Erythroblast (primary cell): Measurements from ENCODE around the gene VGLL1.
A peak's percentile ranks its signal among the peaks of the same experiment; 100 is the strongest.

Experiments used
- DNase-seq, 2 experiments: peaks; one replicate each; lab custom pipeline; 2025; lab: John Stamatoyannopoulos, UW
- GATA1 ChIP-seq: IDR thresholded peaks from 2 replicates; pipeline ENCODE4 v1.6.1; 2011; ENCODE audit warnings: low read depth, mild to moderate bottlenecking, control low read depth, low read length, moderate library complexity
- POLR2A ChIP-seq: IDR thresholded peaks from 2 replicates; pipeline ENCODE4 v1.6.1; 2011; ENCODE audit warnings: mild to moderate bottlenecking, low read length

The VGLL1 gene

GRCh38 chrX:136531951-136532350 is at the start of gene VGLL1:
TSS of gene VGLL1 (plus strand) at chrX:136532215. CDS start at chrX:136536021, 3,806 bp downstream.
- DNase-seq: no peak
- TF ChIP-seq GATA1 (no peak), POLR2A (no peak)

- no peak for DNase-seq
- no peak for TF ChIP-seq POLR2A
Measured at GRCh38 chrX:136487647-136488046, 44.4 kb upstream of the VGLL1 start, which contains the start of gene BRS3. TSS of gene BRS3 (plus strand) at chrX:136487947. CDS start at chrX:136488115, 168 bp downstream.

GRCh38 chrX:136488706-136489105 is 43.3 kb upstream of the VGLL1 start:
- TF ChIP-seq POLR2A: no peak
- no peak for TF ChIP-seq GATA1

GRCh38 chrX:136491832-136492231 is 40.2 kb upstream of the VGLL1 start:
- TF ChIP-seq POLR2A (no peak), GATA1 (no peak)
- no peak for DNase-seq

More at GRCh38 chrX:136488706-136489105, 43.3 kb upstream of the VGLL1 start:
- no peak for DNase-seq

- TF ChIP-seq POLR2A: no peak
- TF ChIP-seq GATA1: no peak
- DNase-seq: no peak
Measured at GRCh38 chrX:136493011-136493410, 39.0 kb upstream of the VGLL1 start.

- DNase-seq: no peak
- TF ChIP-seq GATA1: no peak
- no peak for TF ChIP-seq POLR2A
Measured at GRCh38 chrX:136495043-136495442, 37.0 kb upstream of the VGLL1 start.

GRCh38 chrX:136496186-136496763 is 35.7 kb upstream of the VGLL1 start:
- TF ChIP-seq GATA1 (no peak), POLR2A (peak; percentile 74)
- DNase-seq: peak in 1 of 2 experiments; percentile 16

- TF ChIP-seq GATA1 (no peak), POLR2A (peak; percentile 28)
- peak; percentile 91 to 92 for DNase-seq
Measured at GRCh38 chrX:136496764-136497555, 35.1 kb upstream of the VGLL1 start.

- TF ChIP-seq GATA1 (no peak), POLR2A (no peak)
- no peak for DNase-seq
Measured at GRCh38 chrX:136497556-136498052, 34.4 kb upstream of the VGLL1 start, which contains the start of gene HTATSF1. TSS of gene HTATSF1 (plus strand) at chrX:136497592. CDS start at chrX:136497685, 93 bp downstream.

GRCh38 chrX:136519069-136519468 is 12.9 kb upstream of the VGLL1 start:
- DNase-seq: no peak
- TF ChIP-seq GATA1: no peak

GRCh38 chrX:136523770-136524169 is 8.2 kb upstream of the VGLL1 start:
- no peak for DNase-seq
- TF ChIP-seq POLR2A (no peak), GATA1 (no peak)

GRCh38 chrX:136525738-136526606 is 6.0 kb upstream of the VGLL1 start:
- DNase-seq: no peak
- TF ChIP-seq GATA1: no peak
- no peak for TF ChIP-seq POLR2A

- peak in 1 of 2 experiments; percentile 4 for DNase-seq
- TF ChIP-seq GATA1 (no peak), POLR2A (no peak)
Measured at GRCh38 chrX:136528645-136529315, 3.2 kb upstream of the VGLL1 start.
